AG09319 (cell line): ENCODE measurements around the gene TMPRSS9.
"Not testable (repeated sequence)": the region's sequence is repeated elsewhere in the genome, so short reads cannot be mapped to it uniquely, and the experiment has no call there.

Experiments used
- DNase-seq: peaks from one replicate; pipeline ENCODE4 v3.0.0-alpha.2; 2010; ENCODE audit warnings: low read depth; ENCODE audit errors: extremely low read depth
- CTCF ChIP-seq: IDR thresholded peaks from 2 replicates; pipeline ENCODE4 v1.5.1; 2011; ENCODE audit warnings: low read depth, mild to moderate bottlenecking, inconsistent platforms, low read length, moderate library complexity

TMPRSS9 gene

GRCh38 chr19:2455851-2456570, 95.9 kb downstream of the TMPRSS9 start:
- no peak for DNase-seq
- no peak for TF ChIP-seq CTCF

- no peak for TF ChIP-seq CTCF
- DNase-seq, result no peak
Measured at GRCh38 chr19:2457394-2458037, 97.5 kb downstream of the TMPRSS9 start.

- DNase-seq, result no peak
- TF ChIP-seq CTCF, result no peak
Measured at GRCh38 chr19:2458054-2458453, 98.0 kb downstream of the TMPRSS9 start.

GRCh38 chr19:2458776-2459175, 98.7 kb downstream of the TMPRSS9 start:
- DNase-seq, result not testable (repeated sequence)

- no peak for TF ChIP-seq CTCF
- DNase-seq, result no peak
Measured at GRCh38 chr19:2460245-2460644, 100.2 kb downstream of the TMPRSS9 start.

- no peak for DNase-seq
- TF ChIP-seq CTCF, result peak; percentile 26
Measured at GRCh38 chr19:2461751-2462634, 101.9 kb downstream of the TMPRSS9 start.

- DNase-seq, result peak; percentile 97
- no peak for TF ChIP-seq CTCF
Measured at GRCh38 chr19:2462635-2463421, 102.8 kb downstream of the TMPRSS9 start.

- not testable (repeated sequence) for DNase-seq
Measured at GRCh38 chr19:2463694-2464093, 103.6 kb downstream of the TMPRSS9 start.
